Large intestine (tissue), 3 donors: ENCODE data around the gene SPPL3. TPM values are rescaled to one million over a fixed set of nuclear protein-coding genes. Genes with fewer than 3 reads are reported as not detected.
"Not testable (repeated sequence)": the region's sequence is repeated elsewhere in the genome, so short reads cannot be mapped to it uniquely, and the experiment has no call there.

Source experiments
- DNase-seq, 2 donors: peaks; one replicate each; pipeline versions ENCODE4 v3.0.0 to v3.0.0-alpha.2; 2013
- H3K27ac ChIP-seq: one replicate; pipeline ENCODE4 v1.5.1; 2013; ENCODE audit warnings: low read length
- H3K27me3 ChIP-seq: 2 replicates; pipeline ENCODE4 v1.6.1; 2013; ENCODE audit warnings: low read length; ENCODE audit not compliant: control insufficient read depth, insufficient read depth
- H3K36me3 ChIP-seq: 2 replicates; pipeline ENCODE4 v1.6.1; 2013; ENCODE audit warnings: low read length; ENCODE audit not compliant: control insufficient read depth, insufficient read depth
- H3K4me1 ChIP-seq: one replicate; pipeline ENCODE4 v1.6.1; 2013; ENCODE audit warnings: low read length; ENCODE audit not compliant: control insufficient read depth, insufficient read depth
- H3K4me3 ChIP-seq: one replicate; pipeline ENCODE4 v1.5.1; 2013; ENCODE audit warnings: low read length
- H3K9me3 ChIP-seq: one replicate; pipeline ENCODE4 v1.6.1; 2013; ENCODE audit warnings: mild to moderate bottlenecking, low read depth, low read length, moderate library complexity; ENCODE audit not compliant: control insufficient read depth
- WGBS: methylation state at CpG from one replicate; pipeline ENCODE4 v1.1.5; 2013; ENCODE audit warnings: low lambda C conversion rate; ENCODE audit not compliant: insufficient coverage; 5-methylcytosine and 5-hydroxymethylcytosine counted together
- polyA plus RNA-seq: library from polyadenylated mRNA; unstranded; fragments of 120-200 nt; gene quantifications from one replicate; pipeline ENCODE4 v1.2.1, GENCODE V29; 2013

SPPL3 gene
- polyA plus RNA-seq, 1 donor: 48.1 TPM

- no peaks in the 10 kb centered on the region for H3K9me3 ChIP-seq
- 69% methylated on average over 3 of the region's 4 CpGs for WGBS
- DNase-seq: no peak
- peaks cover 7% of the 10 kb centered on the region for H3K36me3 ChIP-seq
- H3K27me3 ChIP-seq: no peaks in the 10 kb centered on the region
- H3K4me3 ChIP-seq: peak overlapping the region; percentile 84
- H3K27ac ChIP-seq: peak overlapping the region; percentile 77
- peaks cover 8% of the 10 kb centered on the region for H3K4me1 ChIP-seq
Measured at GRCh38 chr12:120901818-120902217, 2.3 kb downstream of the SPPL3 start.

GRCh38 chr12:120901101-120901500, 3.1 kb downstream of the SPPL3 start:
- H3K4me3 ChIP-seq, H3K4me1 ChIP-seq, H3K27ac ChIP-seq, H3K27me3 ChIP-seq, DNase-seq, H3K36me3 ChIP-seq, H3K9me3 ChIP-seq: not testable (repeated sequence)
- no CpG with 5 or more reads among the region's 5 CpGs for WGBS

GRCh38 chr12:120895532-120895931, 8.6 kb downstream of the SPPL3 start:
- H3K27ac ChIP-seq: no peak overlapping the region
- no CpG with 5 or more reads among the region's 7 CpGs for WGBS
- no peak for DNase-seq
- H3K4me1 ChIP-seq: peaks cover 5% of the 10 kb centered on the region
- H3K27me3 ChIP-seq: no peaks in the 10 kb centered on the region
- H3K36me3 ChIP-seq: peaks cover 18% of the 10 kb centered on the region
- no peak overlapping the region for H3K4me3 ChIP-seq
- no peaks in the 10 kb centered on the region for H3K9me3 ChIP-seq

GRCh38 chr12:120892265-120892664, 11.9 kb downstream of the SPPL3 start:
- peaks cover 11% of the 10 kb centered on the region for H3K36me3 ChIP-seq
- H3K27me3 ChIP-seq: no peaks in the 10 kb centered on the region
- no peak overlapping the region for H3K27ac ChIP-seq
- peaks cover 5% of the 10 kb centered on the region for H3K4me1 ChIP-seq
- DNase-seq: no peak
- 74% methylated on average over 3 of the region's 5 CpGs for WGBS
- H3K4me3 ChIP-seq: no peak overlapping the region
- H3K9me3 ChIP-seq: no peaks in the 10 kb centered on the region

- H3K9me3 ChIP-seq: no peaks in the 10 kb centered on the region
- no peaks in the 10 kb centered on the region for H3K27me3 ChIP-seq
- H3K27ac ChIP-seq: no peak overlapping the region
- no peak for DNase-seq
- H3K4me3 ChIP-seq: no peak overlapping the region
- 71% methylated on average over 2 of the region's 2 CpGs for WGBS
- peaks cover 11% of the 10 kb centered on the region for H3K36me3 ChIP-seq
- H3K4me1 ChIP-seq: peaks cover 5% of the 10 kb centered on the region
Measured at GRCh38 chr12:120890963-120891362, 13.2 kb downstream of the SPPL3 start.

- no peaks in the 10 kb centered on the region for H3K4me1 ChIP-seq
- H3K27me3 ChIP-seq: no peaks in the 10 kb centered on the region
- H3K9me3 ChIP-seq: no peaks in the 10 kb centered on the region
- no peak overlapping the region for H3K27ac ChIP-seq
- DNase-seq: no peak
- H3K36me3 ChIP-seq: peaks cover 2% of the 10 kb centered on the region
- 94% methylated on average over 3 of the region's 5 CpGs for WGBS
- no peak overlapping the region for H3K4me3 ChIP-seq
Measured at GRCh38 chr12:120887253-120888043, 16.7 kb downstream of the SPPL3 start.

GRCh38 chr12:120886199-120887018, 17.7 kb downstream of the SPPL3 start:
- Histone ChIP-seq H3K27ac (no peak overlapping the region), H3K4me1 (no peaks in the 10 kb centered on the region), H3K36me3 (no peaks in the 10 kb centered on the region), H3K4me3 (no peak overlapping the region), H3K27me3 (no peaks in the 10 kb centered on the region), H3K9me3 (no peaks in the 10 kb centered on the region)
- 87% methylated on average over 3 of the region's 4 CpGs for WGBS
- no peak for DNase-seq

GRCh38 chr12:120885521-120885920, 18.6 kb downstream of the SPPL3 start:
- Histone ChIP-seq H3K4me1 (no peaks in the 10 kb centered on the region), H3K9me3 (no peaks in the 10 kb centered on the region), H3K36me3 (no peaks in the 10 kb centered on the region), H3K27ac (no peak overlapping the region), H3K27me3 (no peaks in the 10 kb centered on the region), H3K4me3 (no peak overlapping the region)
- no CpG with 5 or more reads among the region's 2 CpGs for WGBS
- DNase-seq: no peak

- no peak overlapping the region for H3K27ac ChIP-seq
- WGBS: no CpG with 5 or more reads among the region's 1 CpG
- no peaks in the 10 kb centered on the region for H3K4me1 ChIP-seq
- no peaks in the 10 kb centered on the region for H3K36me3 ChIP-seq
- DNase-seq: no peak
- H3K9me3 ChIP-seq: no peaks in the 10 kb centered on the region
- H3K27me3 ChIP-seq: no peaks in the 10 kb centered on the region
- H3K4me3 ChIP-seq: no peak overlapping the region
Measured at GRCh38 chr12:120884644-120885043, 19.5 kb downstream of the SPPL3 start.

GRCh38 chr12:120882055-120882555, 22.1 kb downstream of the SPPL3 start:
- no peak overlapping the region for H3K27ac ChIP-seq
- DNase-seq: no peak
- H3K9me3 ChIP-seq: no peaks in the 10 kb centered on the region
- no CpG with 5 or more reads among the region's 1 CpG for WGBS
- H3K4me3 ChIP-seq: no peak overlapping the region
- no peaks in the 10 kb centered on the region for H3K27me3 ChIP-seq
- H3K4me1 ChIP-seq: no peaks in the 10 kb centered on the region
- H3K36me3 ChIP-seq: no peaks in the 10 kb centered on the region
